Keratinocyte (primary cell): ENCODE results near the gene LMO7.

Experiments
- EZH2 ChIP-seq: IDR thresholded peaks from one replicate; pipeline ENCODE4 v1.6.1; 2012; ENCODE audit warnings: inconsistent platforms, mild to moderate bottlenecking, low read length, moderate library complexity
- TF ChIP-seq, protein P1 (sequence below), 3 experiments: IDR thresholded peaks in 1 of 3; conservative IDR thresholded peaks in 1 of 3; optimal IDR thresholded peaks in 1 of 3; 2 replicates in 2 of 3; 3 replicates in 1 of 3; pipeline versions ENCODE3 to v1.5.1; 2011; ENCODE audit warnings: low read length in 3 of 3, mild to moderate bottlenecking in 3 of 3, moderate library complexity in 2 of 3, control low read depth in 1 of 3, inconsistent platforms in 1 of 3; ENCODE audit not compliant: insufficient read depth in 2 of 3; ENCODE audit errors: extremely low read depth in 1 of 3

- TF ChIP-seq, protein P1, sequence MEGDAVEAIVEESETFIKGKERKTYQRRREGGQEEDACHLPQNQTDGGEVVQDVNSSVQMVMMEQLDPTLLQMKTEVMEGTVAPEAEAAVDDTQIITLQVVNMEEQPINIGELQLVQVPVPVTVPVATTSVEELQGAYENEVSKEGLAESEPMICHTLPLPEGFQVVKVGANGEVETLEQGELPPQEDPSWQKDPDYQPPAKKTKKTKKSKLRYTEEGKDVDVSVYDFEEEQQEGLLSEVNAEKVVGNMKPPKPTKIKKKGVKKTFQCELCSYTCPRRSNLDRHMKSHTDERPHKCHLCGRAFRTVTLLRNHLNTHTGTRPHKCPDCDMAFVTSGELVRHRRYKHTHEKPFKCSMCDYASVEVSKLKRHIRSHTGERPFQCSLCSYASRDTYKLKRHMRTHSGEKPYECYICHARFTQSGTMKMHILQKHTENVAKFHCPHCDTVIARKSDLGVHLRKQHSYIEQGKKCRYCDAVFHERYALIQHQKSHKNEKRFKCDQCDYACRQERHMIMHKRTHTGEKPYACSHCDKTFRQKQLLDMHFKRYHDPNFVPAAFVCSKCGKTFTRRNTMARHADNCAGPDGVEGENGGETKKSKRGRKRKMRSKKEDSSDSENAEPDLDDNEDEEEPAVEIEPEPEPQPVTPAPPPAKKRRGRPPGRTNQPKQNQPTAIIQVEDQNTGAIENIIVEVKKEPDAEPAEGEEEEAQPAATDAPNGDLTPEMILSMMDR (optimal IDR thresholded peaks at IDR 0.05 in 1 of 3, IDR thresholded peaks at IDR 0.05 in 1 of 3, conservative IDR thresholded peaks at IDR 0.05 in 1 of 3; ENCODE audit: extremely low read depth in 1 of 3, insufficient read depth in 2 of 3, low read length in 3 of 3), result no peak
- TF ChIP-seq EZH2, result no peak
Measured at GRCh38 chr13:75857291-75857690, 221.2 kb downstream of the LMO7 start.
